ENCODE measurements around the gene DMD. TPM values are rescaled to one million over a fixed set of nuclear protein-coding genes. Genes with fewer than 3 reads are reported as not detected.

DMD gene
- total and polyA plus RNA-seq, 7 donors: 2.5 to 260 (median 183) TPM

- Histone ChIP-seq H3K4me3 (no peak overlapping the region), H3K9me3 (no peaks in the 10 kb centered on the region), H3K27me3 (no peaks in the 10 kb centered on the region), H3K4me1 (peaks cover 0 to 5% (median under 1%) of the 10 kb centered on the region in 4 donors), H3K36me3 (no peaks in the 10 kb centered on the region), H3K27ac (no peak overlapping the region)
- DNase-seq: no peak
- intact Hi-C loops (cut with DNase I): no loop called here
- TF ChIP-seq EP300 (IDR thresholded peaks at IDR 0.05): no peak
- no peak for TF ChIP-seq CTCF (IDR thresholded peaks at IDR 0.05)
- no peak for TF ChIP-seq POLR2AphosphoS5 (IDR thresholded peaks at IDR 0.05)
- WGBS, 2 donors: 71 to 81% methylated on average over 4 of the region's 4 CpGs
These were observed 1765.8 kb downstream of the DMD start for GRCh38 chrX:31445542-31445941.

DNA sequence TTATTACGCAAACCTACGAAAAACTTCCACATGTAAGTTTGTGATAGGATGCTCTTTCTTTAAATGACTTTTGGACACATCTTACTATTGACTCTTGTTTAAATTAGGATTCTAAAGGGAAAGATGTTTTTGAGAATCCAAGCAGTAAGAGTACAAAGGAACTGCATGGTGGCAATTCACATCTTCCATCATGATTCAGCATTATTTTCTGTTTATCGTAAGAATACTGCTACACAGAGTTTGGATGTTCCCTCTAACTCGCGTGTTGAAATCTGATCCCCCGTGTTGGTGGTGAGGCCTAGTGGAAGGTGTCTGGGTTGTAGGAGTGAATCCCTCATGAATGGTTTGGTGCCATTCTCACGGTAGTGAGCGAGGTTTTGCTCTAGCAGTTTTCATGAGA is 1767.7 kb downstream of the DMD start:
- intact Hi-C loops (cut with DNase I): no loop called here
- no peak for DNase-seq
- no peak overlapping the region for H3K4me3 ChIP-seq
- H3K27ac ChIP-seq: no peak overlapping the region
- TF ChIP-seq POLR2AphosphoS5 (IDR thresholded peaks at IDR 0.05): no peak
- no peak for TF ChIP-seq EP300 (IDR thresholded peaks at IDR 0.05)
- no peak for TF ChIP-seq POLR2A (IDR thresholded peaks at IDR 0.05)
- no peak for TF ChIP-seq CTCF (IDR thresholded peaks at IDR 0.05)
- H3K27me3 ChIP-seq: no peaks in the 10 kb centered on the region
- no peaks in the 10 kb centered on the region for H3K36me3 ChIP-seq
- H3K4me1 ChIP-seq: no peaks in the 10 kb centered on the region
- H3K9me3 ChIP-seq: no peaks in the 10 kb centered on the region
- 95 to 97% methylated on average over 8 of the region's 8 CpGs for WGBS, 2 donors

- WGBS, 2 donors: 95 to 99% methylated on average over 2 of the region's 2 CpGs
- no peaks in the 10 kb centered on the region for H3K9me3 ChIP-seq
- H3K36me3 ChIP-seq: no peaks in the 10 kb centered on the region
- intact Hi-C loops (cut with DNase I): no loop called here
- no peak overlapping the region for H3K4me3 ChIP-seq
- H3K27ac ChIP-seq: no peak overlapping the region
- no peak for TF ChIP-seq EP300 (IDR thresholded peaks at IDR 0.05)
- no peak for TF ChIP-seq POLR2AphosphoS5 (IDR thresholded peaks at IDR 0.05)
- TF ChIP-seq CTCF (IDR thresholded peaks at IDR 0.05): no peak
- no peak for TF ChIP-seq POLR2A (IDR thresholded peaks at IDR 0.05)
- no peak for DNase-seq
- H3K4me1 ChIP-seq: no peaks in the 10 kb centered on the region
- H3K27me3 ChIP-seq: no peaks in the 10 kb centered on the region
These were observed 1770.8 kb downstream of the DMD start for GRCh38 chrX:31440546-31440945.

GRCh38 chrX:31436424-31436823 is 1774.9 kb downstream of the DMD start:
- intact Hi-C loops (cut with DNase I): loop anchor here (5.0 kb wide), 1 partner anchor 61 kb away; no protein-coding TSS in a partner anchor
- no peak for DNase-seq
- TF ChIP-seq CTCF (IDR thresholded peaks at IDR 0.05) (no peak), POLR2AphosphoS5 (IDR thresholded peaks at IDR 0.05) (no peak), POLR2A (IDR thresholded peaks at IDR 0.05) (no peak), EP300 (IDR thresholded peaks at IDR 0.05) (no peak)
- Histone ChIP-seq H3K4me1 (no peaks in the 10 kb centered on the region), H3K9me3 (no peaks in the 10 kb centered on the region), H3K36me3 (no peaks in the 10 kb centered on the region), H3K27ac (no peak overlapping the region), H3K27me3 (no peaks in the 10 kb centered on the region), H3K4me3 (no peak overlapping the region)
- 58 to 81% methylated on average over 3 of the region's 3 CpGs for WGBS, 2 donors

DNA sequence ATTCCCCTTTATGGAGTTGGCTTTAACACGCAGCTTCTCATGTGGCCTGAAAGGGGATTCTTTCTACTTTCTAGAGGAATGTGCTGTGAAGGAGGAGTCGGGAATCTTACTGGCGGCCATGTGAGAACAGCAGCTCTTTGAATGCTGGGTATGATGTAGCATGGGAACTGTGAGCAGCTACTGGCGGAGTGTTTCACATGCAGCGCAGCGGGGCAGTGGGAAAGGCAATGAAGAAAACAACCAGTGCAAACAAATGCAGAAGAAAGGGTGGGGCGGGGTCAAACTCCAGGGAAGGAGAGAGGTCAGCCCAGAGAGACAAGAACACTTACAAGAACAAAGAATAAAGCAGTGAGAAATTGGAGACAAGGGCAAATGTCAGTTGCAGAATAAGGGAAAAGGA is 1775.8 kb downstream of the DMD start:
- Histone ChIP-seq H3K36me3 (no peaks in the 10 kb centered on the region), H3K27ac (no peak overlapping the region), H3K27me3 (no peaks in the 10 kb centered on the region), H3K4me1 (no peaks in the 10 kb centered on the region), H3K9me3 (no peaks in the 10 kb centered on the region), H3K4me3 (no peak overlapping the region)
- TF ChIP-seq EP300 (IDR thresholded peaks at IDR 0.05): no peak
- no peak for TF ChIP-seq CTCF (IDR thresholded peaks at IDR 0.05)
- no peak for TF ChIP-seq POLR2A (IDR thresholded peaks at IDR 0.05)
- no peak for TF ChIP-seq POLR2AphosphoS5 (IDR thresholded peaks at IDR 0.05)
- WGBS, 2 donors: 11 to 53% methylated on average over 7 of the region's 7 CpGs
- intact Hi-C loops (cut with DNase I): loop anchor here (5.0 kb wide), 1 partner anchor 62 kb away; no protein-coding TSS in a partner anchor
- DNase-seq: no peak

Data from sigmoid colon (tissue), 7 donors.